ENCODE results near the gene RAB22A. TPM values are rescaled to one million over a fixed set of nuclear protein-coding genes. Genes with fewer than 3 reads are reported as not detected.
A peak's percentile ranks its signal among the peaks of the same experiment; 100 is the strongest.

Gene RAB22A
- total RNA-seq, 6 donors from 2014 or later: 9.9 to 27.8 (median 21.1) TPM

- ATAC-seq (ENCODE audit: low FRiP score in 2 of 2) (no peak), DNase-seq (no peak)
- peaks cover 0 to 6% (median 0%) of the 10 kb centered on the region in 4 donors for H3K36me3 ChIP-seq
- H3K27me3 ChIP-seq: no peaks in the 10 kb centered on the region
- peak overlapping the region; percentile 58 to 68 (median 62) for H3K27ac ChIP-seq
- H3K4me3 ChIP-seq: peak overlapping the region in 1 of 4 donors; percentile 7
- 81 to 92% methylated on average over 7 of the region's 7 CpGs for WGBS, 2 donors
- peaks cover 25 to 48% (median 36%) of the 10 kb centered on the region in 4 donors for H3K4me1 ChIP-seq
- TF ChIP-seq POLR2AphosphoS5 (IDR thresholded peaks at IDR 0.05) (no peak), EP300 (IDR thresholded peaks at IDR 0.05) (no peak), POLR2A (IDR thresholded peaks at IDR 0.05) (no peak)
- TF ChIP-seq, protein P1, sequence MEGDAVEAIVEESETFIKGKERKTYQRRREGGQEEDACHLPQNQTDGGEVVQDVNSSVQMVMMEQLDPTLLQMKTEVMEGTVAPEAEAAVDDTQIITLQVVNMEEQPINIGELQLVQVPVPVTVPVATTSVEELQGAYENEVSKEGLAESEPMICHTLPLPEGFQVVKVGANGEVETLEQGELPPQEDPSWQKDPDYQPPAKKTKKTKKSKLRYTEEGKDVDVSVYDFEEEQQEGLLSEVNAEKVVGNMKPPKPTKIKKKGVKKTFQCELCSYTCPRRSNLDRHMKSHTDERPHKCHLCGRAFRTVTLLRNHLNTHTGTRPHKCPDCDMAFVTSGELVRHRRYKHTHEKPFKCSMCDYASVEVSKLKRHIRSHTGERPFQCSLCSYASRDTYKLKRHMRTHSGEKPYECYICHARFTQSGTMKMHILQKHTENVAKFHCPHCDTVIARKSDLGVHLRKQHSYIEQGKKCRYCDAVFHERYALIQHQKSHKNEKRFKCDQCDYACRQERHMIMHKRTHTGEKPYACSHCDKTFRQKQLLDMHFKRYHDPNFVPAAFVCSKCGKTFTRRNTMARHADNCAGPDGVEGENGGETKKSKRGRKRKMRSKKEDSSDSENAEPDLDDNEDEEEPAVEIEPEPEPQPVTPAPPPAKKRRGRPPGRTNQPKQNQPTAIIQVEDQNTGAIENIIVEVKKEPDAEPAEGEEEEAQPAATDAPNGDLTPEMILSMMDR (IDR thresholded peaks at IDR 0.05): no peak
- H3K9me3 ChIP-seq: no peaks in the 10 kb centered on the region
Measured at GRCh38 chr20:58307270-58307669, 2.2 kb upstream of the RAB22A start.

DNA sequence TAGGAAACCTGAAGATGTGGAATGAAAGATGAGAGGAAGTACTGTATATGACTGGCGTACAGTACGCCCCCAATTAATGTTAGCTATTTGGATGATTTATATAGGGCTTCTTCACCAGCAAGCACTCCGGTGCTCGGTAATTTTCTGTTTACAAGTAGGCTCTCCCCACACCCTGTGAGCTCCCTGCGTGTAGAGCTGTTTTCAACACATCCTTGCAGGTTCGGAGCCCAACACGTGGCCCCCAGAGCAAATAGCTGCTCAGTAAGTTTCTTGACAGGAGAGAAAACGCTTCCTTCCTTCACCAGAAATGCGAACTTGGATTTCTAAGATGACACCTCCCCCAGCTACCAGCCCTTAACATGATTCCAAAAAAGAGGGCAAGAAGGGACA lies 1.2 kb upstream of the RAB22A start:
- DNase-seq (no peak), ATAC-seq (ENCODE audit: low FRiP score in 2 of 2) (no peak)
- peaks cover 30 to 52% (median 37%) of the 10 kb centered on the region in 4 donors for H3K4me1 ChIP-seq
- WGBS, 2 donors: 56 to 74% methylated on average over 9 of the region's 9 CpGs
- TF ChIP-seq EP300 (IDR thresholded peaks at IDR 0.05) (no peak), POLR2A (IDR thresholded peaks at IDR 0.05) (no peak), POLR2AphosphoS5 (IDR thresholded peaks at IDR 0.05) (no peak)
- TF ChIP-seq, protein P1 (IDR thresholded peaks at IDR 0.05): no peak
- H3K27ac ChIP-seq: peak overlapping the region; percentile 65 to 92 (median 76)
- H3K36me3 ChIP-seq: peaks cover 0 to 12% (median 7%) of the 10 kb centered on the region in 4 donors
- H3K27me3 ChIP-seq: no peaks in the 10 kb centered on the region
- no peaks in the 10 kb centered on the region for H3K9me3 ChIP-seq
- peak overlapping the region; percentile 41 to 100 (median 90) for H3K4me3 ChIP-seq

DNA sequence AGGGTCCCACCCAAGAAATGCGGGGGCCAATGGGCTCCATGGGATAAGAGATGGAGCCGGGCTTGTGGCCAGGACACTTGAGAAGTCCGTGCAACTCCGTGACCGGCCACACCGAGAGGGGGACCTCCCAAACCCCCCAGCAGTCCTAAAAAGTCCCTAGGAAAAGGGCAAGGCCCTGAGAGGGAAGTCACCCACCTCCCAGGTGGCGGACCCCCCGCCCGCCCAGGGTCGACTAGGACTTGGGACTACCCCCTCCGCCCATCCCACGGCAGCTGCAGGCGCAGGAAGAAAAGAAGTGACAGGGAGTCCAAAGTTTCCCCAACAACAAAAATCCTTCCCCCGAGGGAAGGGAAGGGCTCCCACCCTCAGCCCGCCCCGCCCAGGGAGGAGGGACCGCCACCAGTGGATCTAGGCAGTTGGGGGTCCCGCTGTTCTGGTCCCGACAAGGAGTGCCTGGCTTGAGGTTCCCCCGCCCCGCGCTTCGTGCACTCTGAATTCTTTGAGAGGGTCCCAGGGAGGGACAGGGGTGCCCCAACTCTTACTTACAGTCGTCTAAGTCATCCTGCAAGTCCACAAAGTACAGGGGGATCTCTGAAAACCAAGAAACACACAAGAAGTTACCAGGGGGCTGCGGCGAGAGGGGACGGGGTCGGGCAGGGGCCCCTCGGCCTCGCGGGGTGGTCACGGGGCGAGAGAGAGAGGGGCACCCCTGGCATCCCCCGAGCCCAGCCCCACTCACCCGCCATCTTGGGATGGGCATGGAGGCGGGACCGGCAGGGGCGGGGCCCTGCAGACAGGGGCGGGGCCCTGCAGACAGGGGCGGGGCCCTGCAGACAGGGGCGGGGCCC lies 611 bp upstream of the RAB22A start:
- TF ChIP-seq POLR2AphosphoS5 (IDR thresholded peaks at IDR 0.05) (peak; percentile 5 to 6), EP300 (IDR thresholded peaks at IDR 0.05) (no peak), POLR2A (IDR thresholded peaks at IDR 0.05) (peak in 2 of 4 donors; percentile 3 to 12)
- TF ChIP-seq, protein P1 (IDR thresholded peaks at IDR 0.05): no peak
- DNase-seq (peak; percentile 33 to 93), ATAC-seq (ENCODE audit: low FRiP score in 2 of 2) (peak; percentile 90 to 91)
- 6 to 25% methylated on average over 16 to 30 of the region's 41 CpGs for WGBS, 2 donors
- H3K9me3 ChIP-seq: no peaks in the 10 kb centered on the region
- H3K4me1 ChIP-seq: peaks cover 32 to 56% (median 41%) of the 10 kb centered on the region in 4 donors
- no peaks in the 10 kb centered on the region for H3K27me3 ChIP-seq
- H3K27ac ChIP-seq: peak overlapping the region; percentile 65 to 92 (median 76)
- peak overlapping the region; percentile 41 to 100 (median 90) for H3K4me3 ChIP-seq
- peaks cover 0 to 18% (median 9%) of the 10 kb centered on the region in 4 donors for H3K36me3 ChIP-seq

GRCh38 chr20:58310291-58310782 lies 822 bp downstream of the RAB22A start:
- TF ChIP-seq, protein P1 (IDR thresholded peaks at IDR 0.05): no peak
- no peak for TF ChIP-seq EP300 (IDR thresholded peaks at IDR 0.05)
- no peak for TF ChIP-seq POLR2A (IDR thresholded peaks at IDR 0.05)
- TF ChIP-seq POLR2AphosphoS5 (IDR thresholded peaks at IDR 0.05): no peak
- H3K4me1 ChIP-seq: peaks cover 32 to 56% (median 41%) of the 10 kb centered on the region in 4 donors
- no peaks in the 10 kb centered on the region for H3K9me3 ChIP-seq
- ATAC-seq (ENCODE audit: low FRiP score in 2 of 2): no peak
- peak overlapping the region; percentile 81 to 100 (median 90) for H3K4me3 ChIP-seq
- H3K27ac ChIP-seq: peak overlapping the region; percentile 90 to 93 (median 92)
- no peaks in the 10 kb centered on the region for H3K27me3 ChIP-seq
- 0% methylated on average over 1 of the region's 1 CpG for WGBS, 2 donors
- DNase-seq: no peak
- peaks cover 0 to 32% (median 16%) of the 10 kb centered on the region in 4 donors for H3K36me3 ChIP-seq
